G401 (cell line): ENCODE results near the gene CST9L. TPM values are rescaled to one million over a fixed set of nuclear protein-coding genes. Genes with fewer than 3 reads are reported as not detected.

Experiments
- DNase-seq: peaks from one replicate; pipeline ENCODE4 v3.0.0-alpha.2; 2015; ENCODE audit warnings: low spot score
- in situ Hi-C: cut with HindIII; loops from 2 replicates; pipeline ENCODE4 v1.10.0; 2016; ENCODE audit warnings: low sequenced_read_pairs, mixed read lengths
- total RNA-seq: library from RNA; depleted of rRNA; stranded (reverse); fragments of >200 nt; shearing (Covaris generic); gene quantifications from 2 replicates; pipeline ENCODE4 v1.2.3, GENCODE V29; 2014; rRNA removed

Gene CST9L
- not detected in 2 replicates for total RNA-seq

- DNase-seq = no peak
- in situ Hi-C loops = no loop called here
Observed at GRCh38 chr20:23568320-23568970, at the start of gene CST9L. Gene CST9L (minus strand): TSS chr20:23568484. CDS start chr20:23568450, 34 bp downstream.

- in situ Hi-C loops = no loop called here
- no peak for DNase-seq
Observed at GRCh38 chr20:23614163-23614562, 45.9 kb upstream of the CST9L start.

GRCh38 chr20:23613676-23614075 lies 45.4 kb upstream of the CST9L start:
- DNase-seq = no peak
- in situ Hi-C loops = no loop called here

- DNase-seq = no peak
- in situ Hi-C loops = no loop called here
Observed at GRCh38 chr20:23612396-23612795, 44.1 kb upstream of the CST9L start.

- no peak for DNase-seq
- in situ Hi-C loops = no loop called here
Observed at GRCh38 chr20:23609486-23610109, 41.3 kb upstream of the CST9L start.

- in situ Hi-C loops = no loop called here
- no peak for DNase-seq
Observed at GRCh38 chr20:23608251-23608846, 40.1 kb upstream of the CST9L start.

GRCh38 chr20:23607497-23608245 lies 39.4 kb upstream of the CST9L start:
- DNase-seq = no peak
- in situ Hi-C loops = no loop called here

- DNase-seq = peak; percentile 75
Observed at GRCh38 chr20:23606652-23607049, 38.4 kb upstream of the CST9L start.

GRCh38 chr20:23605867-23606651 lies 37.8 kb upstream of the CST9L start, which contains the start of gene CST9:
Gene CST9 (minus strand): TSS chr20:23605917. CDS start chr20:23605864, 53 bp downstream.
- in situ Hi-C loops = no loop called here
- DNase-seq = no peak

More at GRCh38 chr20:23606652-23607049, 38.4 kb upstream of the CST9L start:
- in situ Hi-C loops = no loop called here

- in situ Hi-C loops = no loop called here
- no peak for DNase-seq
Observed at GRCh38 chr20:23604306-23604705, 36.0 kb upstream of the CST9L start.

GRCh38 chr20:23603321-23603720 lies 35.0 kb upstream of the CST9L start:
- in situ Hi-C loops = no loop called here
- DNase-seq = no peak

- in situ Hi-C loops = no loop called here
- no peak for DNase-seq
Observed at GRCh38 chr20:23602699-23603098, 34.4 kb upstream of the CST9L start.

GRCh38 chr20:23602241-23602640 lies 34.0 kb upstream of the CST9L start:
- no peak for DNase-seq
- in situ Hi-C loops = no loop called here

- no peak for DNase-seq
- in situ Hi-C loops = no loop called here
Observed at GRCh38 chr20:23601715-23602114, 33.4 kb upstream of the CST9L start.

GRCh38 chr20:23598481-23598880 lies 30.2 kb upstream of the CST9L start:
- no peak for DNase-seq
- in situ Hi-C loops = no loop called here

GRCh38 chr20:23596579-23597250 lies 28.4 kb upstream of the CST9L start:
- DNase-seq = no peak
- in situ Hi-C loops = no loop called here

- in situ Hi-C loops = no loop called here
- DNase-seq = no peak
Observed at GRCh38 chr20:23595941-23596340, 27.7 kb upstream of the CST9L start.
